Measurements from ENCODE around the gene MED10. TPM values are rescaled to one million over a fixed set of nuclear protein-coding genes. Genes with fewer than 3 reads are reported as not detected.

The MED10 gene
- total and polyA plus RNA-seq, 5 donors = 20.0 to 29.4 (median 24.2) TPM

DNA sequence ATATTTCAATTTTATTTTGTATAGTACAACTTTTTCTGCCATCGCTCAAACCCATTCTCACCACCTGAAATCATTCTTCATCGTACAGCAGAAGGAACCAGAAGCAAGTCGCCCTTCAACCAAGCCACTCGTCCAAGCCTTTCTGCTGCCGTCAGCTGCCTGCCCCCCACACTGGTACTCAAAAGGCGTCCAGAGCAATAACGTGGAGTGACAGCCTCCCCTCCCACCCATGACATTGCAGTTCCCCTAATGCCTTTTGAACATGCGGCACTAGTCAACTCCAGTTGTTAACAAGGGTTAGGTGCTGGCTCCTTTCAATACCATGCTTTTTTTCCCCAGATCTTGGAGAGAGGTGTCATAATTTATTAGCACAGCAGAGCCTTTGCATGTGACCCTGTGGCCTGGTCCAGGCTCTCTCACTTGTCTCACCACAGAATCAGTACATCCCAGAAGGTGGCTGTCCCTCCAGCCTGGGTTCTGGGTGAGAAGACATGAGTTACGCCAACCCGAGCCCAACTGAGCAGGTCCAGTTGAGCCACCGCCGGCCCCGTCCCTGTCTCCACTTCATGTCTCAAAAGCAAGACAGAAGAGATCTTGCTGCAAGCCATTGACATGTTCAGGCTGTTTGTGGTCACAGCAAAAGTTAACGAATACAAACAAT is 20.4 kb upstream of the MED10 start:
- intact Hi-C loops (cut with DNase I) = no loop called here
- WGBS = 86% methylated on average over 14 of the region's 14 CpGs
- no peak for ATAC-seq
- peaks cover 2% of the 10 kb centered on the region for H3K9me3 ChIP-seq (ENCODE audit: control insufficient read depth, low read length)
- H3K27me3 ChIP-seq (ENCODE audit: control insufficient read depth, insufficient read depth) = no peaks in the 10 kb centered on the region
- DNase-seq = no peak
- no peaks in the 10 kb centered on the region for H3K4me1 ChIP-seq (ENCODE audit: control insufficient read depth, insufficient read depth, low read length)
- H3K27ac ChIP-seq (ENCODE audit: low read length) = no peak overlapping the region
- H3K4me3 ChIP-seq (ENCODE audit: low read length) = no peak overlapping the region

- no peak overlapping the region for H3K4me3 ChIP-seq (ENCODE audit: low read length)
- H3K4me1 ChIP-seq (ENCODE audit: control insufficient read depth, insufficient read depth, low read length) = no peaks in the 10 kb centered on the region
- intact Hi-C loops (cut with DNase I) = no loop called here
- DNase-seq (no peak), ATAC-seq (no peak)
- peaks cover 4% of the 10 kb centered on the region for H3K9me3 ChIP-seq (ENCODE audit: control insufficient read depth, low read length)
- no peaks in the 10 kb centered on the region for H3K27me3 ChIP-seq (ENCODE audit: control insufficient read depth, insufficient read depth)
- H3K27ac ChIP-seq (ENCODE audit: low read length) = no peak overlapping the region
- 90% methylated on average over 15 of the region's 15 CpGs for WGBS
These were observed 19.4 kb upstream of the MED10 start for GRCh38 chr5:6397536-6398269.

GRCh38 chr5:6396836-6397535 is 18.6 kb upstream of the MED10 start:
- peaks cover 4% of the 10 kb centered on the region for H3K9me3 ChIP-seq (ENCODE audit: control insufficient read depth, low read length)
- H3K27me3 ChIP-seq (ENCODE audit: control insufficient read depth, insufficient read depth) = no peaks in the 10 kb centered on the region
- H3K4me3 ChIP-seq (ENCODE audit: low read length) = no peak overlapping the region
- WGBS = 88% methylated on average over 11 of the region's 11 CpGs
- intact Hi-C loops (cut with DNase I) = no loop called here
- no peaks in the 10 kb centered on the region for H3K4me1 ChIP-seq (ENCODE audit: control insufficient read depth, insufficient read depth, low read length)
- no peak for ATAC-seq
- DNase-seq = no peak
- no peak overlapping the region for H3K27ac ChIP-seq (ENCODE audit: low read length)

GRCh38 chr5:6396043-6396442 is 17.7 kb upstream of the MED10 start:
- H3K27ac ChIP-seq (ENCODE audit: low read length) = no peak overlapping the region
- ATAC-seq (no peak), DNase-seq (no peak)
- peaks cover 4% of the 10 kb centered on the region for H3K9me3 ChIP-seq (ENCODE audit: control insufficient read depth, low read length)
- no peaks in the 10 kb centered on the region for H3K4me1 ChIP-seq (ENCODE audit: control insufficient read depth, insufficient read depth, low read length)
- intact Hi-C loops (cut with DNase I) = no loop called here
- H3K4me3 ChIP-seq (ENCODE audit: low read length) = no peak overlapping the region
- no peaks in the 10 kb centered on the region for H3K27me3 ChIP-seq (ENCODE audit: control insufficient read depth, insufficient read depth)
- WGBS = 87% methylated on average over 8 of the region's 8 CpGs

- DNase-seq = no peak
- no peak for ATAC-seq
- intact Hi-C loops (cut with DNase I) = no loop called here
- Histone ChIP-seq H3K9me3 (ENCODE audit: control insufficient read depth, low read length) (peaks cover 4% of the 10 kb centered on the region), H3K27ac (ENCODE audit: low read length) (no peak overlapping the region), H3K4me1 (ENCODE audit: control insufficient read depth, insufficient read depth, low read length) (no peaks in the 10 kb centered on the region), H3K4me3 (ENCODE audit: low read length) (no peak overlapping the region), H3K27me3 (ENCODE audit: control insufficient read depth, insufficient read depth) (no peaks in the 10 kb centered on the region)
- WGBS = 83% methylated on average over 3 of the region's 3 CpGs
These were observed 17.3 kb upstream of the MED10 start for GRCh38 chr5:6395621-6396020.

DNA sequence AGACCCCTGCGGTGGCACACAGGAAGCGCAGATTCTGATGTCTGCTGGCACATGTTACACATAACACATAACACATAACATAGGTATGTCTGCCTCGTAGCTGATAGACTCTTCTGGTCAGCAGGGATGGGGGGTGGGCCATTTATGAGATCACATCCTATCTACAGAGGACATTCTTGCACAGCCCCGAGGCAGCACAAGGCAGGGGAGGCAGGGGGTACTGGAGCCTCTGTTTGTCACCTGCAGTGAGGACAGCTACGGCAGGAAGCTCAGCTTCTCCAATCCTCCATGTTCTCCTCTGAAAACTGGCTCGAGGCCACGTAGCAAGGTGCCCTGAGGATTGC is 16.7 kb upstream of the MED10 start:
- H3K9me3 ChIP-seq (ENCODE audit: control insufficient read depth, low read length) = peaks cover 4% of the 10 kb centered on the region
- no peak for ATAC-seq
- no peaks in the 10 kb centered on the region for H3K27me3 ChIP-seq (ENCODE audit: control insufficient read depth, insufficient read depth)
- WGBS = 59% methylated on average over 7 of the region's 7 CpGs
- H3K27ac ChIP-seq (ENCODE audit: low read length) = no peak overlapping the region
- no peak overlapping the region for H3K4me3 ChIP-seq (ENCODE audit: low read length)
- intact Hi-C loops (cut with DNase I) = no loop called here
- no peak for DNase-seq
- no peaks in the 10 kb centered on the region for H3K4me1 ChIP-seq (ENCODE audit: control insufficient read depth, insufficient read depth, low read length)

DNA sequence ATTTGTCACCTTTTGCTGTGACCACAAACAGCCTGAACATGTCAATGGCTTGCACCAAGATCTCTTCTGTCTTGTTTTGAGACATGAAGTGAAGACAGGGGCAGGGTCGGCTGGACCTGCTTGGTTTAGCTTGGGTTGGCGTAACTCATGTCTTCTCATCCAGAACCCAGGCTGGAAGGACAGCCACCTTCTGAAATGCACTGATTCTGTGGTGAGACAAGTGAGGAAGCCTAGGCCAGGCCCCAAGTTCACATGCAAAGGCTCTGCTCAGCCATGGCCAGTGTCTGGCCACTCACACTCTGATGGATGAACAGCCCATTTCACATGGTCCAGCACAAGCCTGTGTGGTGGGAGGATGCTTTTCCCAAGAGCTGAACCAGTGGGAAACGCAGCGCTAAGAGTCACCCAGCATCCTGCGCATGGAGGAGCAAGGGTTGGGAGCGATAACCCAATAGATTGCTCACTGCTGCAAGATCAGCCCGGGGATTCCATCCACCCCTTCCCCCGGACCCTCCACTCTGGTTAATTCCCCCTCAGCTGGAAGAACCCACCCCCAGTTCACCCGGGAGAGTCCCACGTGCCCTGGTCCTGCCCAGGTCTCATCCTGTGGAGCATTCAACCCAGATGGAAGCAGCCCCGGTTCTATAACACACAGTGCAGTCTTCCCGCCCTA is 16.2 kb upstream of the MED10 start:
- H3K4me3 ChIP-seq (ENCODE audit: low read length) = no peak overlapping the region
- 88% methylated on average over 12 of the region's 12 CpGs for WGBS
- ATAC-seq (no peak), DNase-seq (no peak)
- no peaks in the 10 kb centered on the region for H3K27me3 ChIP-seq (ENCODE audit: control insufficient read depth, insufficient read depth)
- intact Hi-C loops (cut with DNase I) = no loop called here
- H3K27ac ChIP-seq (ENCODE audit: low read length) = no peak overlapping the region
- no peaks in the 10 kb centered on the region for H3K4me1 ChIP-seq (ENCODE audit: control insufficient read depth, insufficient read depth, low read length)
- peaks cover 4% of the 10 kb centered on the region for H3K9me3 ChIP-seq (ENCODE audit: control insufficient read depth, low read length)

GRCh38 chr5:6393596-6394194 is 15.3 kb upstream of the MED10 start:
- Histone ChIP-seq H3K27ac (ENCODE audit: low read length) (no peak overlapping the region), H3K4me1 (ENCODE audit: control insufficient read depth, insufficient read depth, low read length) (no peaks in the 10 kb centered on the region), H3K27me3 (ENCODE audit: control insufficient read depth, insufficient read depth) (no peaks in the 10 kb centered on the region), H3K4me3 (ENCODE audit: low read length) (no peak overlapping the region), H3K9me3 (ENCODE audit: control insufficient read depth, low read length) (peaks cover 4% of the 10 kb centered on the region)
- WGBS = 87% methylated on average over 2 of the region's 2 CpGs
- ATAC-seq (no peak), DNase-seq (no peak)
- intact Hi-C loops (cut with DNase I) = no loop called here

DNA sequence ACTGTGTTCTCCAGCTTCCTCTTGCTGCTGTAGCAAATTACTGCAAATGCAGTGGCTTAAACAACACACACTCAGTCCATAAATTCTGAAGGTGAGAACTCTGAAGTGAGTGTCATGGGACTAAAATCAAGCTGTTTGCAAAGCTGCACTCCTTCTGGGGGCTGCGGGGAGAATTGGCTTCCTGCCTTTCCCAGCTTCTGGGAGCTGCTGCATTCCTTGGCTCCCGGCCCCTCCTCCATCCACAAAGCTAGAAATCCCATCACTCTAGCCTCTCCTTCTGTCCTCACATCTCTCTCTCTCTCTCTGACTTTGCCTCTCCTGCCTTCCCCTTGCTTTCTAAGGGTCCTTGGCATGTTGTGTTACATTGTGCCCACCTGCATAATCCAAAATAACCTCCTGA is 14.2 kb upstream of the MED10 start:
- intact Hi-C loops (cut with DNase I) = no loop called here
- no peak for ATAC-seq
- Histone ChIP-seq H3K27me3 (ENCODE audit: control insufficient read depth, insufficient read depth) (no peaks in the 10 kb centered on the region), H3K4me3 (ENCODE audit: low read length) (no peak overlapping the region), H3K9me3 (ENCODE audit: control insufficient read depth, low read length) (peaks cover 3% of the 10 kb centered on the region), H3K4me1 (ENCODE audit: control insufficient read depth, insufficient read depth, low read length) (no peaks in the 10 kb centered on the region), H3K27ac (ENCODE audit: low read length) (no peak overlapping the region)
- no peak for DNase-seq
- 41% methylated on average over 2 of the region's 2 CpGs for WGBS

GRCh38 chr5:6391151-6391550 is 12.8 kb upstream of the MED10 start:
- H3K27me3 ChIP-seq (ENCODE audit: control insufficient read depth, insufficient read depth) = no peaks in the 10 kb centered on the region
- no peak overlapping the region for H3K4me3 ChIP-seq (ENCODE audit: low read length)
- peaks cover 3% of the 10 kb centered on the region for H3K9me3 ChIP-seq (ENCODE audit: control insufficient read depth, low read length)
- DNase-seq = no peak
- no peak overlapping the region for H3K27ac ChIP-seq (ENCODE audit: low read length)
- 68% methylated on average over 4 of the region's 4 CpGs for WGBS
- H3K4me1 ChIP-seq (ENCODE audit: control insufficient read depth, insufficient read depth, low read length) = no peaks in the 10 kb centered on the region
- ATAC-seq = no peak
- intact Hi-C loops (cut with DNase I) = no loop called here
